Measurements from ENCODE around the gene N4BP2L2. TPM values are rescaled to one million over a fixed set of nuclear protein-coding genes. Genes with fewer than 3 reads are reported as not detected.

N4BP2L2 gene
- total RNA-seq, 1 experiment from 2014 or later = 61.4 TPM

- no peak overlapping the region for H3K14ac ChIP-seq (ENCODE audit: insufficient read depth, low read length)
- H2BK120ac ChIP-seq (ENCODE audit: low read depth, low read length, poor library complexity, severe bottlenecking) = no peak overlapping the region
- H3K4me2 ChIP-seq (ENCODE audit: insufficient read depth, insufficient read length, low read length) = no peak overlapping the region
- no peak overlapping the region for H4K5ac ChIP-seq (ENCODE audit: insufficient read length, low read depth, low read length)
- H3K27ac ChIP-seq (ENCODE audit: insufficient read length, low read depth, low read length) = no peak overlapping the region
- Mint-ChIP-seq H3K27ac (no peak overlapping the region), H3K4me1 (peaks cover under 1 to 4% of the 10 kb centered on the region in 2 experiments), H3K9me3 (no peaks in the 10 kb centered on the region), H3K4me3 (no peak overlapping the region), H3K36me3 (ENCODE audit: insufficient read depth in 1 of 3, low read depth in 3 of 3) (peaks cover 0 to 4% (median under 1%) of the 10 kb centered on the region in 3 experiments; a peak in 4 of 7 replicates), H3K27me3 (ENCODE audit: low read depth) (no peaks in the 10 kb centered on the region)
- H2BK15ac ChIP-seq (ENCODE audit: low read depth, low read length) = no peak overlapping the region
- H3K79me1 ChIP-seq (ENCODE audit: insufficient read depth, low read depth, low read length, poor library complexity, severe bottlenecking) = no peaks in the 10 kb centered on the region
- no peaks in the 10 kb centered on the region for H3K9me3 ChIP-seq (ENCODE audit: control insufficient read depth, low read depth, low read length)
- no peak overlapping the region for H3K9ac ChIP-seq (ENCODE audit: extremely low read depth, insufficient read length, low read length)
- no peak overlapping the region for H3T11ph ChIP-seq (ENCODE audit: low read length)
- H3K4ac ChIP-seq (ENCODE audit: low read depth, low read length) = no peak overlapping the region
- no peaks in the 10 kb centered on the region; the same call in 1 of the 2 replicates for H3K4me1 ChIP-seq (ENCODE audit: insufficient read depth, low read length)
- H3K23me2 ChIP-seq (ENCODE audit: insufficient read length, low read depth, low read length, poor library complexity, severe bottlenecking) = no peaks in the 10 kb centered on the region
- H3K79me2 ChIP-seq (ENCODE audit: insufficient read depth, low read length) = no peaks in the 10 kb centered on the region
- no peaks in the 10 kb centered on the region for H3K27me3 ChIP-seq (ENCODE audit: insufficient read depth, low read length)
- H3K18ac ChIP-seq (ENCODE audit: insufficient read length, low read depth, low read length) = no peak overlapping the region
- H3K56ac ChIP-seq (ENCODE audit: insufficient read length, low read depth, low read length) = no peak overlapping the region
- no peak for DNase-seq
- H2BK12ac ChIP-seq (ENCODE audit: insufficient read length, low read depth, low read length) = no peak overlapping the region
- H4K8ac ChIP-seq (replicated peaks; ENCODE audit: insufficient read length, low read depth, low read length) = no peak overlapping the region
- H2BK5ac ChIP-seq (ENCODE audit: insufficient read length, low read length) = no peak overlapping the region
- H2AK5ac ChIP-seq (ENCODE audit: insufficient read length, low read length) = no peak overlapping the region
- H3K23ac ChIP-seq (ENCODE audit: insufficient read length, low read depth, low read length) = no peak overlapping the region
- no peak overlapping the region for H4K91ac ChIP-seq (ENCODE audit: insufficient read length, low read depth, low read length)
- no peaks in the 10 kb centered on the region for H4K20me1 ChIP-seq (ENCODE audit: control insufficient read depth, insufficient read depth, insufficient read length)
- no peak overlapping the region for H2AFZ ChIP-seq (ENCODE audit: low read length)
- H2BK20ac ChIP-seq (ENCODE audit: low read depth, low read length, poor library complexity, severe bottlenecking) = no peak overlapping the region
- TF ChIP-seq CTCF (conservative IDR thresholded peaks at IDR 0.05) = no peak
Observed at GRCh38 chr13:32385410-32385809, 153.2 kb downstream of the N4BP2L2 start.
